ENCODE measurements around the gene NAAA.
"Not testable (repeated sequence)": the region's sequence is repeated elsewhere in the genome, so short reads cannot be mapped to it uniquely, and the experiment has no call there.

The NAAA gene

GRCh38 chr4:75916091-75916661, 24.6 kb downstream of the NAAA start:
- DNase-seq, result peak; percentile 1

- DNase-seq, result no peak
These were observed 27.8 kb downstream of the NAAA start for GRCh38 chr4:75912968-75913367.

DNA sequence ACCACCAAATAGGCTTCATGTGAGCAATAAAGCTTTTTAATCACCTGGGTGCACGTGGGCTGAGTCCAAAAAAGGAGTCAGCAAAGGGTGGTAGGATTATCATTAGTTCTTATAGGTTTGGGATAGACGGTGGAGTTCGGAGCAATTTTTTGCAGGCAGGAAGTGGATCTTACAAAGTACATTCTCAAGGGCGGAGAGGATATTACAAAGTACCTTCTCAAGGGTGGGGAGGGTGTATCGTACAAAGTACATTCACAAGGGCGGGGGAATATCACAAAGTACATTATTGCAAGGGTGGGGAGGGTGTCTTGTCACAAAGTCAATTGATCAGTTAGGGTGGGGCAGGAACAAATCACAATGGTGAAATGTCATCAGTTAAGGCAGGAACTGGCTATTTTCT, 30.0 kb downstream of the NAAA start:
- DNase-seq, result not testable (repeated sequence)

GRCh38 chr4:75909405-75909804, 31.4 kb downstream of the NAAA start:
- no peak for DNase-seq

GRCh38 chr4:75908555-75908954, 32.3 kb downstream of the NAAA start:
- no peak for DNase-seq

- DNase-seq, result no peak
These were observed 32.8 kb downstream of the NAAA start for GRCh38 chr4:75907966-75908365.

DNA sequence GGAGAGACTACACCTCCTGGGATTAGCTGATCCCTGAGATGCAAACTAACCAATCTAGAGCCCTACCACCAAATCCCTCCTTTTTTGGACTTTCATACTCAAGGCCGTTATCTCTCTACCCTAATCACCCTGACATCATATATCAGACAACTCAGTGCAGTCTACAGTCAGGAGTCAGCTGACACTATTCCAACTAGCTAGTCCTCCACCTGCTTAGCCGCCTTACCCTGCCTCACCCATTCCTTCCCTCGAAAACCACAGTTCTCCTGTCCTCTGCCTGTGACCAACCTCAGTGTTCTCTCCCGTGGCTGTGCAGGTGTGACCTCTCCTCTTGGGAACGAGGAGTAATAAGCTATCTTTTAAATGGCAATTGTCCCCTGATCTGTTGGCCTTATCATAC, 36.7 kb downstream of the NAAA start:
- DNase-seq, result no peak

DNA sequence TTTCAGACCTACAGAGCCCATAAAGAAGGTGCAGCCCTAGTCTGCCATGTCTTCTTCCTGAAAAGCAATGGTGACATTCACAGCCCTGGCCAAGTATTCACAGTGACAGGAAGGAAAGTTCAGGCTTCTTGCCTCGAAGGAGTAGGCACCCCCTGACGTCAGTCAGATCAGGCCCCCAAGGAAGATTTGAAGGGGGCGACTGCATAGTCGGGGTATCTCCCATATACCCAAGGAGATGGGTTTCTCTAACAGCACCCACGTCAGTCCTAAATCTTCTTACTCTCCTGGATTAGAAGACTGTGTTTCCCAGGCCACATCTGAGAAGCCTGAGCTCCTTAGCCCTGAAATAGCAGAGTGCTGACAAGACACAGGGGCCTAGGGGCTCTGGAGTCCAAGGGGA, 38.5 kb downstream of the NAAA start, which contains the start of gene PPEF2:
Gene PPEF2, minus strand, starts transcription at position 101 of the 400 bp plus-strand sequence. CDS start 6,127 bp downstream, outside the sequence.
- no peak for DNase-seq

- no peak for DNase-seq
These were observed 42.3 kb downstream of the NAAA start for GRCh38 chr4:75898536-75898935.

- no peak for DNase-seq
These were observed 45.0 kb downstream of the NAAA start for GRCh38 chr4:75895744-75896314.

GRCh38 chr4:75892508-75892907, 48.3 kb downstream of the NAAA start:
- DNase-seq, result no peak

GRCh38 chr4:75891611-75892010, 49.2 kb downstream of the NAAA start:
- DNase-seq, result no peak

GRCh38 chr4:75889537-75890199, 51.1 kb downstream of the NAAA start:
- no peak for DNase-seq

DNA sequence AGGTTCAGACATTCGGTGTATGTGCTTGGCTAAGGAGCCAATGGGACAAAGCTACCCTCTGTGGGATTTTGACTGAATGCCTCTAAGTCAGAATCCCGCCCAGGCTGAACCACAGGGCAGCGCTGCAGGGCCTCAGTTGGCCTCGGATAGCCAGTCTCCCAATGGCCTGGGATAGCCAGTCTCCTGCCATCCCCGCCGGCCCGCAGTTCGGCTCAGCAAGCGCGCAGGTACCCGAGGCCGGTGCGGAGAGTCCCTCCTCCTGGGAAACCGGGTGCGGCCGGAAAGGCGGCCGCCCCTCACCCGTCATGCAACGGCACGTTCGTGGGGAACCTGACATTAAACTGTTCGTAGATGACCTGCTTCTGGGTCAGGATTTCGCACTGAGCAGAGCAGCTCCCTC, 54.7 kb downstream of the NAAA start:
- DNase-seq, result no peak

- no peak for DNase-seq
These were observed 59.3 kb downstream of the NAAA start for GRCh38 chr4:75881476-75881875.

DNA sequence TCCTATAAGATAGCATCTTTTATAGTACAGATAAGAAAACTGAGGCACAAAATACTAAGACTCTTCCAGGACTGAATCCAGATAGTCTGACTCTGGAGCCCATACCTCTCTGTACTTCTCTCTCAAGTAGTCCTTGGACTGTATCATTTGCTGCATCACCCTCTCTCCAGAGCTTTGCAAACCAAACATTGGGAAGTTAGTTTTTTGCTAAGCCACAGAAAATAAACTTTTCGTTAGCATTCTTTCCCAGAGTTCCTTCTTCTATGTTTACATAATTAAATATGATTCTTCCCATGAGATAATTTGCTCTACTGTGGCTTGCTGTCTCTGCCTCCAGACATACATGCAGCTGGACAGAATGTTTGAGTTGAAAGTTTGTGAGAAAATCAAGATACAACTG, 60.5 kb downstream of the NAAA start:
- no peak for DNase-seq

DNA sequence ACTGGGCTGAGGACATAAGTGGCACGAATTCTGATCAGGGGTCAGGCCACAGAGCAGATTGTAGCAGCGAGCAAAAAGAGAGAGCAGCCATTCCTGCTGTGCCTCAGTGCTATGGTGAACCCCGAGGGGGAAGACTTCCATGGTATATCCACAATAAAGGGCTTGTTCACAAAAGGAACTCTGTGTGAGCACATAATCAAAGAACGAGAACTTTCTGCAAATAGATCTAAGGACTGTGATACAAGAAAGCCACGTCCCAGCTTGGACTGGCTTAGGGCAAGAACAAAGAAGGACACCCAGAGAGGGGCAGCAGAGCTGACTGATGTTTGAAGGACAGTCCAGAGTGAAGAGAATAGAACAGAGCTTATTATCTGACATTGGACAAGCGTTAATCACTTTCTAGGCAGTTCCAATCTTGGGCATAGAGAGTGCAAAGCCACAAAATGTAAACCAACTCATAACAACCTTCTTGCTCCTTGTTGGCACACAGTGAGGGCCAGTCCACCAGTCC, 62.5 kb downstream of the NAAA start:
- no peak for DNase-seq

DNA sequence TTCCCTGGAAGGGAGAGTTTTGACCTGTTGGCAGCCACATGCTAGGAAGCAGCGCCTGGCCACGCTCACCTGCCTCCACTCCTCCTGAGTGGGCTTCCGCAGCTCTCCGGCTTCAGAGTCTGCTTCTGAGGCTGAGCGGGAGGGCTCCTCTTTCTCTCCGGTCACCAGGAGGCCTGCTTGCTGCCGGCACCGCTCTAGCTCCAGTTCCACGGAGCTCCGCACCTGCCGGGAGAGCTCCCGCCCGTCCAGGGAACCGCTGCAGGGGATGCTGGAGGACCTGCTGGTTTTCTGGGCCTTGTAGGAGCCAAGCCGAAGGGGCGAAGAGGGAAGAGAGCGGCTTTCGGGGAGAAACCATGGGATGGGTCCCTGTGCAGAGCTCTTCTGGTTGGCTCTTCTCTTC, 64.6 kb downstream of the NAAA start:
- DNase-seq, result no peak

DNA sequence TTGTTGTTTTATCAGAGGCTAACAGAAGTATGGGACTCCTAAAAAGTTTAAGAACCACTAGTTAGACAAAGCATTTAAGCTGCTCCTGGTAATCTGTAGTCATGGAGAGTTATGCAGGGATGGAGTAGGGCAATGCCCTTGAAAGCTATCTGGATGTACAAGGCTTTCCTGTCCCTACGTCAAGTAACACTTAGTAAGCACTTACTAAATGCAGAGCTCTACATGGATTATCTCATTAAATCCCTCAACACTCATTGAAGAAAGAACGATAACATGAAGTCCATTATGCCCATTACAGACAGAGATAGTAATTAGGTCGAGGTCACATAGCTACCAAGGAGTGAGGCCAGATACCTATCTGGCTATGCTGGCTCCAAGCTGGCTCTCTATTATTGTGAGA, 71.7 kb downstream of the NAAA start:
- no peak for DNase-seq

GRCh38 chr4:75867130-75867529, 73.7 kb downstream of the NAAA start:
- no peak for DNase-seq
